ENCODE results near the gene FBXO21.
"Not testable (repeated sequence)": the region's sequence is repeated elsewhere in the genome, so short reads cannot be mapped to it uniquely, and the experiment has no call there.

FBXO21 gene

GRCh38 chr12:117104003-117104402 is 86.3 kb downstream of the FBXO21 start:
- DNase-seq (ENCODE audit: low spot score) = not testable (repeated sequence)

GRCh38 chr12:117102800-117103181 is 87.5 kb downstream of the FBXO21 start:
- DNase-seq (ENCODE audit: low spot score) = no peak

GRCh38 chr12:117101953-117102799 is 88.1 kb downstream of the FBXO21 start:
- DNase-seq (ENCODE audit: low spot score) = no peak

GRCh38 chr12:117100851-117101673 is 89.2 kb downstream of the FBXO21 start:
- DNase-seq (ENCODE audit: low spot score) = no peak

- no peak for DNase-seq (ENCODE audit: low spot score)
Observed at GRCh38 chr12:117100251-117100650, 90.0 kb downstream of the FBXO21 start.

GRCh38 chr12:117098361-117099217 is 91.7 kb downstream of the FBXO21 start:
- DNase-seq (ENCODE audit: low spot score) = no peak

- no peak for DNase-seq (ENCODE audit: low spot score)
Observed at GRCh38 chr12:117098024-117098360, 92.3 kb downstream of the FBXO21 start.

GRCh38 chr12:117097159-117097558 is 93.1 kb downstream of the FBXO21 start:
- no peak for DNase-seq (ENCODE audit: low spot score)

- no peak for DNase-seq (ENCODE audit: low spot score)
Observed at GRCh38 chr12:117096501-117097042, 93.7 kb downstream of the FBXO21 start.

GRCh38 chr12:117095191-117095590 is 95.1 kb downstream of the FBXO21 start:
- DNase-seq (ENCODE audit: low spot score) = not testable (repeated sequence)

GRCh38 chr12:117093918-117094630 is 96.2 kb downstream of the FBXO21 start:
- no peak for DNase-seq (ENCODE audit: low spot score)

GRCh38 chr12:117093431-117093830 is 96.8 kb downstream of the FBXO21 start:
- DNase-seq (ENCODE audit: low spot score) = no peak

- no peak for DNase-seq (ENCODE audit: low spot score)
Observed at GRCh38 chr12:117092886-117093285, 97.4 kb downstream of the FBXO21 start.

- no peak for DNase-seq (ENCODE audit: low spot score)
Observed at GRCh38 chr12:117092511-117092780, 97.8 kb downstream of the FBXO21 start.

Measured in kidney capillary endothelial cell (primary cell).